ENCODE measurements around the gene NOXRED1. TPM values are rescaled to one million over a fixed set of nuclear protein-coding genes. Genes with fewer than 3 reads are reported as not detected.
A peak's percentile ranks its signal among the peaks of the same experiment; 100 is the strongest.

Gene NOXRED1
- total RNA-seq, 1 experiment from 2014 or later: 0.20 TPM

- 0 out of 2 replicates have a peak, but pooled peaks have one; percentile 28 for TF ChIP-seq GTF2I (CRISPR knock-in tag; conservative IDR thresholded peaks at IDR 0.05)
- 0 out of 2 replicates have a peak, but pooled peaks have one; percentile 39 for TF ChIP-seq FOXP1 (CRISPR knock-in tag; IDR thresholded peaks at IDR 0.05; ENCODE audit: borderline replicate concordance)
- TF ChIP-seq ATF2 (CRISPR knock-in tag; IDR thresholded peaks at IDR 0.05; ENCODE audit: borderline replicate concordance, low read depth): no peak
- no peak for TF ChIP-seq AR (CRISPR knock-in tag; IDR thresholded peaks at IDR 0.05)
- no peak for TF ChIP-seq IRF2 (CRISPR knock-in tag; IDR thresholded peaks at IDR 0.05; ENCODE audit: borderline replicate concordance, low read depth)
- TF ChIP-seq ERG (CRISPR knock-in tag; IDR thresholded peaks at IDR 0.05): no peak
- TF ChIP-seq SMAD3 (CRISPR knock-in tag; IDR thresholded peaks at IDR 0.05; ENCODE audit: borderline replicate concordance): 0 out of 2 replicates have a peak, but pooled peaks have one; percentile 46
- no peak for TF ChIP-seq MXD4 (CRISPR knock-in tag; IDR thresholded peaks at IDR 0.05; ENCODE audit: borderline replicate concordance)
Observed at GRCh38 chr14:77457115-77457521, 33.8 kb upstream of the NOXRED1 start (continued).

- Mint-ChIP-seq H3K27me3 (ENCODE audit: low read depth) (no peaks in the 10 kb centered on the region), H3K4me3 (peak overlapping the region; percentile 100), H3K9me3 (no peaks in the 10 kb centered on the region), H3K27ac (peak overlapping the region; percentile 97; the same call in 1 of the 2 replicates), H3K4me1 (peaks cover 24% of the 10 kb centered on the region), H3K36me3 (peaks cover 21% of the 10 kb centered on the region)
- TF ChIP-seq KAT7 (CRISPR knock-in tag; IDR thresholded peaks at IDR 0.05; ENCODE audit: borderline replicate concordance): no peak
- TF ChIP-seq ZBTB43 (CRISPR knock-in tag; IDR thresholded peaks at IDR 0.05): no peak
- TF ChIP-seq ZNF416 (CRISPR knock-in tag; IDR thresholded peaks at IDR 0.05): no peak
- no peak for TF ChIP-seq ZNF671 (CRISPR knock-in tag; IDR thresholded peaks at IDR 0.05)
- TF ChIP-seq ZNF281 (CRISPR knock-in tag; IDR thresholded peaks at IDR 0.05): no peak
- no peak for TF ChIP-seq CBFB (CRISPR knock-in tag; IDR thresholded peaks at IDR 0.05; ENCODE audit: low read depth)
- no peak for TF ChIP-seq FOXK1 (CRISPR knock-in tag; IDR thresholded peaks at IDR 0.05)
- no peak for TF ChIP-seq USF2 (CRISPR knock-in tag; IDR thresholded peaks at IDR 0.05)
- no peak for TF ChIP-seq PREB (CRISPR knock-in tag; IDR thresholded peaks at IDR 0.05; ENCODE audit: borderline replicate concordance)
- ChIA-PET POLR2A (no interaction called here), CTCF (interaction anchor here (1.8 kb wide), 1 partner anchor 135 kb away, joined by 6 read pairs; the partner anchor contains the start of genes GSTZ1 and POMT2)
- no peak for ATAC-seq
- DNase-seq (ENCODE audit: low spot score): no peak
Observed at GRCh38 chr14:77455966-77456640, 32.8 kb upstream of the NOXRED1 start.
